Subcutaneous adipose tissue (tissue), 4 donors: ENCODE results near the gene UTP4. TPM values are rescaled to one million over a fixed set of nuclear protein-coding genes. Genes with fewer than 3 reads are reported as not detected.

Source experiments
- CTCF ChIP-seq: fragments of 450-650 bp; IDR thresholded peaks from one replicate; pipeline ENCODE4 v1.5.1; 2016; ENCODE audit warnings: low read depth, mild to moderate bottlenecking, control low read depth, antibody characterized with exemption, moderate library complexity
- total RNA-seq, 4 donors: library from RNA; depleted of rRNA; stranded (reverse); fragments of >200 nt; gene quantifications; one replicate each; pipeline ENCODE4 v1.1.0, GENCODE V29; 2016

Gene UTP4
- total RNA-seq, 4 donors from 2014 or later, result 21.7 to 52.8 (median 28.8) TPM

GRCh38 chr16:69106491-69107315 lies 25.7 kb upstream of the UTP4 start:
- no peak for TF ChIP-seq CTCF

GRCh38 chr16:69107316-69107962 lies 25.0 kb upstream of the UTP4 start:
- TF ChIP-seq CTCF, result no peak

GRCh38 chr16:69108064-69108904 lies 24.2 kb upstream of the UTP4 start:
- no peak for TF ChIP-seq CTCF

- no peak for TF ChIP-seq CTCF
These were observed 23.6 kb upstream of the UTP4 start for GRCh38 chr16:69108905-69109252.

- TF ChIP-seq CTCF, result no peak
These were observed 22.8 kb upstream of the UTP4 start for GRCh38 chr16:69109486-69110270.

GRCh38 chr16:69110406-69110805 lies 22.0 kb upstream of the UTP4 start:
- TF ChIP-seq CTCF, result no peak
